HG03095 (cell line): ENCODE data around the gene IFI27.
A peak's percentile ranks its signal among the peaks of the same experiment; 100 is the strongest.

ENCODE experiments used
- ATAC-seq: cut with Tn5 transposase; IDR thresholded peaks from one replicate; pipeline ENCODE4 v1.9.1; 2021; ENCODE audit warnings: moderate library complexity; ENCODE audit not compliant: unreplicated experiment

The IFI27 gene

DNA sequence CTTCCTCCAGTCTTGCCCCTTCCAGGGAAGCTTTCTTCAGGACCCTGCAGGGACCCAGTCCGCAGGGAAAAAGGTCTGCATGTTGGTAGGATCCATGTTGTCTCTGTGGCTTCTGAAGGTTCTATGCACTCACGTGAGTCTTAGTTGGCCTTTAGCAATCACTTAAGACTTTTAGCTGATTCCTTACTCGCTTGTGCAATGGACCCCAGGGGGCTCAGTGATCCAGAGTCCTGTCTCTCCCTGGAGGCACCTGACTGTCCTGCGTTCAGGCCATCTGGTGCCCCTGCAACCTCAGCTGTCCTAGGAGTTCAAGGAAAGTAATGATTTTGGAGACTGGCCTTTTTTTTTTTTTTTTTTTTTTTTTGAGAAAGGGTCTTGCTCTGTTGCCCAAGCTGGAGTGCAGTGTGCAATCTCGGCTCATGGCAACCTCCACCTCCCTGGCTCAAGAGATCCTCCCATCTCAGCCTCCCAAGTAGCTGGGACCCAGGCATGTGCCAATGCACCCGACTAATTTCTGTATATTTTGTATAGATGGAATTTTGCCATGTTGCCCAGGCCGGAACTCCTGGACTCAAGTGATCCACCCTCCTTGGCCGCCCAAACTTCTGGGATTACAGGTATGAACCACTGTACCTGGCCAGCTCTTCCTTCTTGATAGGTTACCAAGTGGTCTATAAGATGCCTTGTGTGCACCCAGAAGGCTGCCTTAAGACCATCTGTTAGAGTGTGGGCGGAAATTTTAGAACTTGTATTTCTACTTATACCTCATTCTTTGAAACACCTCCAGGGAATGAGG, 14.2 kb downstream of the IFI27 start:
- no peak for ATAC-seq

DNA sequence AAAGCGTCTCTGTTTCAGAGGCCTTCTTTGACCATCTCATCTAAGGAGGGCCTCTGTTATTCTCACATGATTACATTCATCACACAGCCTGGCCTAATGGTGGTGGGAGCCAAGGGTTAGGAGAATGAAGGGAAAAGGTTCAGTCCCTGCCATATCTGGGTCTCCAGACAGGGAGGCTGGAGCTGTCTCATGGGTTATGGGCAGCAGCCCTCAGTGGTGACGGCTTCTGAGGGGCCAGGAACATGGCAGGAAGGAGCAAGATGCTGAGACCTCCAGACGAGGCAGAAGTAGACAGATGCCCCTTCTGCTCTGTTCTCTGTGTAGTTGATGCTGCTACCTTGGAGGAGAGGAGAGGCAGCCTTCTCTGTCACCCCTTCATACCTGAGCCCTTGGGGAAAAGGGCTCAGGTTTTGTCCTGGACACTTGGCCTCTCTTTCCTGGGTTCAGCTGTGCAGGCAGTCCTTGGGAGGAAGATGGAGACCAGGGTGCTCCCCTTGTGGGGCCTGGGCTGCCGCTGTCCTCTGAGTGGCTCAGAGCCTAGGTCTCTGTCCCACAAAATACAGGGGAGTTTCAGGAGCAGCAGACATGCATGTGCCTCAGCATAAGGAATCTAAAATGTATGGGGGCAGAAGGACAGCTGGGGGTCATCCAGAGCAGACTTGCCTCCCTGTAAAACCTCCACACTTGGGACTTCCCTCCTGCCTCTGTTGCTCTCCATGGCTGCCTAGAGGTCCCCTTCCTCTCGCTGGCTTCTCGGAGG, 15.3 kb downstream of the IFI27 start:
- ATAC-seq: no peak

DNA sequence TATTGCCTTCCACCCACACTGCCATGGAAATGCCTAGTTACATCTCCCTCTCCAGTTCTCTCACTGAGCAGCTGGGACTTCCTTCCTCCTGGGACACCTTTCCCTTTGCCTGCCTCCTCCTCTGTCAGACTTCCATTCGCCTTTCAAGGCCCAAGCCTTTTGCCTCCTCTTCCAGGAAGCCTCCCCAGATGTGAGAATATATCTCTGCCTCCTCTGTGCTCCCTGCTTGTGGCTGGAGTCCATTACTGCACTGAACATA, 15.8 kb downstream of the IFI27 start:
- ATAC-seq: no peak

DNA sequence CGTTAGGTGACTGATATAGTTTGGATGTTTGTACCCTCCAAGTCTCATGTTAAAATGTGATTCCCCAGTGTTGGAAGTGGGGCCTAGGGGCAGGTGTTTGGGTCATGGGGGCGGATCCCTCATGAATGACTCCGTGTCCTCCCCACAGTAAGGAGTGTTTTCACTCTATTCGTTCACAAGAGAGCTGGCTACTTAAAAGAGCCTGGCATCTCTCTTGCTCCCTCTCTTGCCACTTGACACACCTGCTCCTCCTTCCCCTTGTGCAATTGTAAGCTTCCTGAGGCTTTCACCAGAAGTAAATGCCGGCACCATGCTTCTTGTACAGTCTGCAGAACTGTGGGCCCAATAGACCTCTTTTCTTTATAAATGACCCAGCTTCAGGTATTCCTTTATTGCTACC, 16.3 kb downstream of the IFI27 start:
- ATAC-seq: no peak

DNA sequence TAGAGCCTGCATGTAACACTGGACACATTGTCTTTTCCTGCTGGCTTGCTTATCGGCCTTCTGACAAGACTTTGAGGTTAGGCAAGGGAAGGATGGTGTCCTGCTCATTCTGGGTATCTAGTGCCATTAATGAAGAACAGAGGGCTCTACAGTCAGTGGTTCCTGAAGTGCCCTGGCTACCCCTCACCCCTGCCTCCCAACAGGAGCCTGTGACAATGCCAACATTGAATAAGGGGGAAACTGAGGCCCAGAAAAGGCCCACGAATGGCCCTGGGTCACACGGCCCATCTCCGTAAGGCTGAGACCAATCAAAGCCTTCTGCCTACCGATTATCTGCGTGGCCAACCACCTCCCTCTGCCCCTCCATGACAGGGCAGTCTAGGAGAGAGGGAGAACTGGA, 16.8 kb downstream of the IFI27 start:
- ATAC-seq: no peak

DNA sequence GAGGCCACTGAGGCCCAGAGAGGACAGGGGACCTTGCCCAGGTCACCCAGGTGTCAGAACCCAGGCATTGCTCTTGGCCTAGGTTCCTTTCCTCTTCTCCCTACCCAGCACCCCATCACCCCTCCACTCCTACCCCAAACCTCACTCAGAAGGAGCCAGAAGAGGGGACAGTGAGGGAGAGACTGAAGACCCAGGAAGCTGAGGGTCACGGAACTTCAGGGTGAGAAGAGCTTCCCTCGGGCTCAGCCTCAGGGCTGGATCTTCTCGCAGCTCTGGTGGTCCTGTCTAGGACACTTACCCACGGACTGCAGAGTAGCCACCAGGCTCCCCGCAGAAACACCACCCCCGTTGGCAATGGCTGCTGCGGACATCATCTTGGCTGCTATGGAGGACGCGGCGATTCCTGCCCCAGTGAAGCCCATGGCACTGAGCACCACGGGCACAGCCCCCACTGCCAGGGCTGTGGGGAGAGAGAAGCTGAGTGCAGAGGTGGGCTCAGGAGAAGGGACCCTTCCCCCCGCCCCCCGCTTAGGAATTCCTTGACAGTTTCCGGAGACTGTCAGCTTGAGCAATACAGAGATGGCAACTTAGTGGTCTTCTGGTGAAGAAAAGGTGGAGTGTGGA, 17.8 kb downstream of the IFI27 start:
- no peak for ATAC-seq

DNA sequence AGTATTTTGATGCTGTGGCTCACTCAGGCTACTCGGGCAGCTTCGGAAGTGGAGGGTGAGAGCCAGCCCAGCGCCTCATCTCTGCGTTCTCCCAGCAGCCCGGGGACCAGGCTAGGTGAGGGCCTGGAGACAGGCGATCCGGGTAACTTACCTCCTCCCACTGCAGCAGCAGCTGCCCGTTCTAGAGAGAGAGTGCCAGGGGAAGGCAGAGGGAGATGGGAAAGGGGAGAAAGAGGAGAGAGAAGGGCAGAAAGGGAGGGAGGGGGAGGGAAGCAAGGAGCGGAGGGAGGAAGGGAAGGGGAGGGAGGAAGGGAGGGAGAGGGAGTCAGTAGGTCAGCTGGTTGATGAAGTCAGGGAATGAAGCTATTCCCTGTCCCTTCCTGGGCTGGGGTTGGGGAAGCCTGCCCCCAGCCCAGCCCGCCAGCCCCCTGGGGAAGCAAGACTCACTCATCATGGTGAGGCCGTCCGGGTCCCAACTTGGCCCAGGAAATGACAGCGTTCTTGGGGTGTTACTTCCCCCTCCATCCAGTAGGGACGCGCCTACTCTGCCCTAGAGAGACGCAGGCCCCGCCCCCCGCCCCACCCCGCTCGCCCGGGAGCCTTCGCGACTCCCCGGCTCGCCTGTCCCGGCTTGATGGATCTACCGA, 18.7 kb downstream of the IFI27 start, which contains the start of gene IFI27L2:
Gene IFI27L2, minus strand, starts transcription at position 494 of the 647 bp plus-strand sequence. Its CDS starts 40 bp downstream, at position 454.
- ATAC-seq: peak; percentile 95

DNA sequence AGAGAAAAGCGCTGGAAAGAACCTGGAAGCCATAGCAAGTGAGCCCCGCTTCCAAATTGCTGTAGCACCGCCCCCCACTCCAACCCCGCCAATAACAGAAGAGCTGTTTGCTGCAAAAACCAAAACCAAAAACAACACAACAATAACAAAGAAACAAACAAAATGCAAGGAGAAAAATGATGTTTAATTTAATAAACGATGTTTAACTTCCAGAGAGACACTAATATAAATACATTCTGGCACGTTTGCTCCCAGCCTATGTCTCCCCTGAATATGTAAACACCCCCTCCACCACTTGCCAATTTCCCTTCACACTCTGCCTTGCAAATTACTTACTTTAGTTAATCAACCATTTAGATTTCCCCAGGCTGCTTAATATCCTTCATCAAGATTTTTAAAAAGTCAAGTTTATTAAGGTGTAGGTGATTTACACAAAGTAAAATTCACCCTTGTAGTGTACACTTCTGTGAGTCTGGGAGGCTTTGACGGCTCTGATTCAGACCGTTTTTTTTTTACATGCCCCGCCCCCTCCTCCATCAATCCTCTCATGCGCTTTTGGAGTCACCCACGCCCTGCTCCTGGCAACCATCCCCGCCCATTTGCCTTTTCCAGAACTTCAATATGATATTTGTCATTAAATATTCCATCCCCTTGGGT, 19.4 kb downstream of the IFI27 start:
- ATAC-seq: no peak

DNA sequence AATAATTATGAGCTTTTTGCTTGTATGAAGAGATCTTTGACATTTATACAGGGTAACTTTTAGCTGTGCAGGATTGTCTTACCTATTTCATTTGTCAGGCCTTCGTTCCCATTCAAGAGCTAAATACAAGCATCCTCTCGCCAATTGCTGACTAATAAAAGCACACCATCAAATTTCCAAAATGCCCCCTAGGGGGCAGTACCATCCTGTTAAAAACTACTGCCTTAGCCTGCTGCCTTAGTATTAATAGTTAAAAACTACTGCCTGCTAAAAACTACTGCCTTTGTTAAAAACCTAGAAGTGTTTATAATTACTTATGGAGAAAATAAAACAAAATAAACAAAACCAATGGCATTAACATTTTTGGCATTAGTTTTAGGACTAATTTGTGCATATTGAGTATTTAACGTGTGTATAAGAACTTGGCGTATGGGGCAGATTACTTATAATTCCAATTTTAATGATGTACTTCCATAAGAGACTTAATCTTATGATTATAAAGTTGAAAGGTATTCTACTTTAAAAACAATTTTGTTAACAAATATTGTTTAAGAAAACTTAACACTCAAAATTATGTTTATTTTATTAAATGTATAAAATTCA, 21.9 kb downstream of the IFI27 start:
- ATAC-seq: no peak

DNA sequence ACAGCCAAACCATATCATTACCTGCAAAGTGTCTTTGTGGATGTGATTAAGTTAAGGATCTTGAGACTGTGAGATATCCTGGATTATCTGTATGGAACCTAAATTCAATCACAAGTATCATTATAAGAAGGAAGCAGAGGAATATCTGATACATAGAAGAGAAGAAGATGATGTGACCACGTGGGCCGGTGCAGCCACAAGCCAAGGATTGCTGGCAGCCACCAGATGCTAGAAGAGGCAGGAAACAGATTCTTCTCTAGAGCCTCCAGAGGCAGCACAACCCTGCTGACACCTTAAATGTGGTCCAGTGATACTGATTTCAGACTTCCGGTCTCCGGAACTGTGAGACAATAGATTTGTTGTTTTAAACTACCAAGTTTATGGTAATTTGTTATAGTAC, 24.9 kb downstream of the IFI27 start:
- ATAC-seq: no peak

DNA sequence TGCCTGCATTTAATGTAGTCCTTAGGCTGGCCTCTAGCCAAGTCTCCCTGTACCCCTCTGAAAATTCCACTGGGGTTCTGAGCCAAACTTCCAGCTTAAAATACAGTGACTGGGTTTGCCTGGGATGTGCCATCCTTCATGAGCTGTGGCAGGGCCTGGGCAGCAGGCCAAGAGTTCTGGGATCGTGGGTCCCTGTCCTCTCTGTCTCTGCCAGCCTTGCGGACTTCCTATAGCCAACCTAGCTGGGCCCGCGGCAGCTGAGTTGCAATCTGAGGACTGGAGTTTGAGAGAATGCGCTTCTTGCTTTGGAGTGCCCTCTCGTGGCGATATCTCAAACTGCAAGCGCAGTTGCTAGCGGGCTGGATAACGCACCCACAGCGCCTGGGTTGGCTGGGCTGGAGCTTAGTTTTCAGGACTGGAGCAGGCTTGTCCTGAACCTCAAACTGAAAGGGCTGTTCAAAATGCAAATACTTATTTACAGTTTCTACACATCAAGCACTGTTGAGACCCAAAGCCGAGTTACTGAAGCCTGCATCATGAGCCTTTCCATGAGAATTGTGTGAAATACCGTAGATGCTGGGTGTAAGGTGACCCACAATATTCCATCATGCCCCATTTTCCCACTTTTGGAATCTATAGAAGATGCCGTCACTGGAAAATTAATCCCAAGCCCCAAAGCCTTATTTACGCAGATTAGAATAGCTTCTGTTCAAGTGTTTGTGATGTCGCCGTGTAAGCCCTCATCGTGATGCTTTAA, 26.2 kb downstream of the IFI27 start:
- peak; percentile 78 for ATAC-seq

DNA sequence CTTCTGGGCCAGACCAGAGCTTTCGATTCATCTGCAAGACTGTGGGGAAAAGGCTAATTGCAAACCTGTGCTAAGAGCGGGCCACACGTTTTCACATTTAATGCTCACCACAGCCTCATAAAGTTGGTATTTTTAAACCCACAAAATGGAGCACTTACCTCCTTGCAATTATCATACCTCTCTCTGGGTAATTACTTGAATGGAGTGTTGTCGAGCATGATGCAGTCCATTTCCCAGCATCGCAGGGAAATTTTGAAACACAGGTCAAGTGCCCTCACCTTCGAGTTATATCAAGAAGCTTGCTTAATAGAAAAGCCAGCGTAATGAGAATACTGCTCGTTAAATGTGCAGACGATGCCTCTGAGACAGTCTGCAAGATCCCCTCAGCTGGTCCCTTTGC, 27.7 kb downstream of the IFI27 start:
- no peak for ATAC-seq

DNA sequence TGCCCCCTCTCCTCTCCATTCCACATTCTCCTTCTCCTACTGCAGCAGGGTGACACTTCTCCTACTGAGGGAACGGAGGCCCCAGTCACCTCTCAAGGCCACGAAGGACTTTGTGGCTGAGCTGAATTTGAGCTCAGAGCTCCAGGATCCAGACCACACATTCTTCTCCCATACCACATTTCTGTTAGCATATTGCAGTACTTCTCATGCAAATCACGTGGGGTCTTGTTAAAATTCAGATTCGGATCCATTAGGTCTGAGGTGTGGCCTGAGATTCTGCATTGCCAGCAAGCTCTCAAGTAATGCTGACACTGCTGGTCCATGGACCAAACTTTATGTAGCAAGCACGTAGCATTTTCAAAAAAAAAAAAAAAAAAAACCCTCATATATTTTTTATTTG, 28.5 kb downstream of the IFI27 start:
- no peak for ATAC-seq

DNA sequence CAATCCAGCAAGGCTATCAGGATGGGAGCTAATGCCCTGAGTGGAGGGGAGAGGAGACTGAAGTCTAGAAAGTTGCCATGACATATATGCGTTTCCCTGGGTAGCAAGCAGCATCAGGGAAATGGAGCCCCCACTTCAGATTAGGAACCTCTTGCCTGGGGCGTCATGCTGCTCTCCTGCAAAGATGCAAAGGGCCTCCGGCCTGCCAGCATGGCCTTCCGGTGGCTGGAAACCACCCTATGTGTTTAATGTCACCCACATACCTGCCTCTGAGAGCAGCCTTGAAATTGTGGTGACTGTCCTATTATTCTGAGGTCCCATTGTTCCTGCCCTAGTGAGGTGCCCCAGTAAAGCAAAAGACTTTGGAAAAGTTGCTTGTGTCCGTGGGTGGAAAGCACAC, 28.9 kb downstream of the IFI27 start:
- ATAC-seq: no peak

DNA sequence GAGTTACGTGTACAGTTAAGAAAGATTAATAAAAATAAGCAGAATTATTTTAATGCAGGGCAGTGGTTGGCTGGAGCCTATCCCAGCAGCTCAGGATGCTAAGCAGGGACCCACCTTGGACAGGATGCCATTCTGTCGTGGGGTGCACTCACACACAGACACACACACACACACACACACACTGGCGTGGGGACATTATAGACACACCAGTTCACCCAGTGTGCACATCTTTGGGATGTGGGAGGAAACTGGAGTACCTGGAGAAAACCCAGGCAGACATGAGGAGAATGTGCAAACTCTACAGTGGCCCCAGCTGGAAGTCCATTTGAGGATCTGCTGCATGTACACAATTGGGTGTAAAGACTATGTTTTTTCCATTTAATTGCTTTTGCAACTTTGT, 31.7 kb downstream of the IFI27 start:
- no peak for ATAC-seq

DNA sequence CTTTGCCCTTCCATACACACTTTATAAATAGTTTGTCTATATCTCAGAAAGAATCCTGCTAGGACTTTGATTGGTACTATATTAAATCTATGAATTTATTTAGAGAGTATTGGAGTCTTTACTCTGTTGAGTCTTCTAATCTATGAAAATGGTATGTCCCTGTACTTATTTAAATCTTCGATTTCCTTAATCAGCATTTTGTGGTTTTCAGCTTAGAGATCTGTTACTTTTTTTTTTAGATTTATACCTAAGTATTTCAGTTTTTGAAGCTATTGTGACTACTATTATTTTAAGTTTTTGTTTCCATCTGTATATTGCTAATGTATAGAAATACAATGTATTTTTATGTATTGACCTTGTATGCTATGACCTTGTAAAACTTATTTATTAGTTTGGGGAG, 32.3 kb downstream of the IFI27 start:
- ATAC-seq: no peak

DNA sequence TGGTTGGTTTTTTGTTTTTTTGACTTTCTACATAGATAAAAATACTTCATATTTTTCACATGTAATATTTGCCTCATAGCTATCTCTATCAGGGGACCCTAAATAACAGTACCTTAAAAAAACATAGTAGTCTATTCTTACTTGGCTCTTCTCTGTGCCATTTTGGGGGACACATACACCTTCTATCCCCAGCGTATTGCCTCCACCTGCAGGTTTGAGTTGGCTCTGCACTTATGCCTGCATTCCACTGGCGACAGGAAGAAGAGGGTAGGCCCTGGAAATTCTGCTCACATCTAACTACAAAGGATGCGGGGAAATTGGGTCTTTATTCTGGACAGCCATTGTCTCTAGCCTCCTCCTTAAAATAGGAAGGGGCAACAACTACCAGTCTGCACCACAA, 32.7 kb downstream of the IFI27 start:
- no peak for ATAC-seq

DNA sequence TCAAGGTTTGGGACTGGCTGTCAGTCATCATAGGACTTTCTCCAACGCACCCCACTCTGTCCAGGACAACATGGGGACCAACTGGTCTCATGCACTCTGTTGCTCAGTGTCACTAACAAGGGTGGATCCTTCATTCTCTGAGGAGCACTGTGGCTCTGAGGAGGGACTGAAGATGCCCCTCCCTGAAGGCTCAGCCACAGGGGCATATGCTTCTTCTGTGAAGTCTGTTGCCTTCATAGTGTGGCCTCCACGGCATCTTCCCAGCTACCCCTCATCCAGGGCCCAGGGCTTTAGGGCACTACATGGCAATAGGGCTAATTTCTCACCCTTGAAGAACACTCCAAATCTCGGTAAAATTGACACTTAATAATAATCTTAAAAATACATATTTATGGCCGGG, 33.2 kb downstream of the IFI27 start:
- ATAC-seq: no peak

DNA sequence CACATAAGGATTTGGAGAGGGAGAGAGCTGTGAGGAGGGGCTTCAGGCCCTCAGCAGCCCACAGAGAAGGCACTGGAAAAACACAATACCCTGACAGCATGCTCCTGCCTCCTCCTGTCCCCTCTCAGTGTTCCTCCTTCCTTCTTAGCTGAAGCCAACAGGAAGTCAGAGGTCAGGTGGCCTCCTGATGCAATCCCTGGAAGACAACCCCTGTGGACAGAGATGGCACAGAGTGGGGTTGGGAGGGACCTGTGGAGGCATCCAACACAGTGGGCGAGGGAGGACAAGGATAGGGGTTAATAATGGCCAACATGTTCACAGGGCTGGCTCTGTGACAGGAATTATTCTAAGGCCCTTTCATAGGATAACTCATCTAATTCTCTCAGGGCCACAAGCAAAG, 34.2 kb downstream of the IFI27 start:
- no peak for ATAC-seq

DNA sequence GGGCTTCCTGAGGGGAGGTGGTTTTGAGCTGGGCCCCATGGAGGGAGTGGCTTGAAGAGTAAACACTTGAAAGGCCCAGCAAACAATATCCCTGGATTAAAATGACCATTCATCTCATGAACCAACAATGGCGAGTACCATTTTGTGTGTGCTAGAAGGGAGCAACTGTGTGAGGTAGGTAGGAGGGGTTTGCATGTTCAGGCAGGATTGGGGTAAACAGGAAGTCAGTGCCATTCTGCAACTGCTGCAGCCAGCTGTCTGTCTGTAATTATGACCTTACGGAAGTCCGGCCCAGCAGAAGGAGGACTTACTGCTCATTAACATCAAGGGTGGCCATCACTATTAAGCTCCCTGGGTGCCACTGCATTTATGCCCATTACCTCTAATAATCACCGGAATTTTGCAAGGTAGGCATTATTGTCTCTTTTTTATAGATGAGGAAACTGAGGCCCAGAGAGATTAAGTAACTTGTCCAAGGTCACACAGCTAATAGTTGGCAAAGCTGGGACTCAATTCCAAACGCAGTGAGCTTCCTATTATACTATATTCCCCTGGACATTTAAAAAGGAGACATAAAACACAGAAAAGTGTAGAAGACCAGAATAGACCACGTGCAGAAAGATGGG, 35.5 kb downstream of the IFI27 start:
- no peak for ATAC-seq
